SHP77 (cell line): ENCODE data around the gene CD36.

Experiments used
- DNase-seq, 2 experiments: peaks; one replicate each; lab custom pipeline; 2025; lab: John Stamatoyannopoulos, UW

The CD36 gene

DNA sequence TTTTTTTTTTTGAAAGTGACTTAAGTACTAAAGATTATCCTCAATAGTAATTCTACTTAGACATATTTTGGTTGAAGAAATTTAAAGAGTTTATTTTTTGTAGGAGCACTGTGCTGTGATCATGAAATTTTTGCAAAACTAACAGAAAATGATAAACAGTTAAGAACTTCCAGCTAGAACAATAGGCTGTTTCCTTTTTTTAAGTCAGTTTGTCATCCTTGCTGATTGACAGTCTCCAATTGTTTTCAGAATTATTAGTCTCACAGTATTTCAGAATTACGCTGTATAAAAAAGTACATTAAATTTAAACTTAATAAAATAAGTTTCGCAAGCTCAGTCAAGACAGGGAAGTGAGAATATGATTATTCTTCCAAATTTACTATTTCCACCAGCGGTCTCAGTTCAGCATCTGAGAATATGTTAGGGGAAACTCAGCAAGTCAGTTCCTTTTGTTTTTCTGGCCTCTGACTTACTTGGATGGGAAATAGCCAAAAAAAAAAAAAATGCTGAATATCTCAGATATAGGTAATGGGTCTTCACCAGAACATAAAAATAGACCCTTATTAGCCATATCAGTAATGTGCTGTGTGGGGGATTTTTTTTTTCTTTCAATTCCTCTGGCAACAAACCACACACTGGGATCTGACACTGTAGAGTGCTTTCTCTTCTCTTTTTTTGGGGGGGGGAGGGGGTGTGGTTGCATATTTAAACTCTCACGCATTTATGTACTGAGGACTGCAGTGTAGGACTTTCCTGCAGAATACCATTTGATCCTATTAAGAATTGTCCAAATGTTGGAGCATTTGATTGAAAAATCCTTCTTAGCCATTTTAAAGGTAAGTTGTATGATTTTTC, at the start of gene CD36:
TSS of gene CD36 (plus strand) at position 732 of the 855 bp plus-strand sequence. CDS start 8,099 bp downstream, outside the sequence.
- DNase-seq, result no peak

DNA sequence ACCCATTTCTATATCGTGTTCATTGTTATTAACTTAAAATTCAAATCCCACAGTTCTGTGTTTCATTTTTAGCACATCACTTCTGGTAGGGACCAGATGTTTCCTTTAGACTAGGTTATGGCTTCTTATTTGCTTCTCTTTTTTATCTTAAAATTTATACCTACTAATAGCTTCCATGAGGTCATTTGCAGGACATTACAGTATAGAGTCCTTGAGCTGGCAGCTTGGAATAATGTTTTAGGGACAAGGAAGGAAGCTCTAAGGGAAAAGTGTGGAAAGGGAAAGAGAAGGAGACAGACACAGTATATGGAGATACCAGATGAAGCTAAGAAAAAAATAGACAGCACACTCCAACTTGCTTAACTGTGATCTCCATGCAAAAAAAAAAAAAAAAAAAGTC, 48.8 kb upstream of the CD36 start:
- DNase-seq, result no peak

DNA sequence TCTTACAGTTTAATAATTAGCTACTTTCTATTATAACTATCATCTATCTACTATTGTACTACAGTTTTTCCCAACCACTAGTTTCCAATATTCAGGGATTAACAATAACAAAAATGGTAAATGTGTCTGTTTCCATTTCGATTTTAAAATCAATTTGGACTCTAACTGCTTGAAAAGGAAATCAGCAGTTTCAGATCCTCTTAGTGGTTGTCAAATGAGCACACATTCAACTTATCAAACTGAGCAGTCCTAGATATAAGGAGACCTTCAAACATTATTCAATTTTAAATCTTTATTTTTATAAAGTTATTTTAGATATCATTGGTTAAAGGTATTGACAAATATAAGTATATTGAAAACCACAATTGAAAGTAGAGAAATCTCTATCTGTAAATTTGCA, 46.8 kb upstream of the CD36 start:
- no peak for DNase-seq

DNA sequence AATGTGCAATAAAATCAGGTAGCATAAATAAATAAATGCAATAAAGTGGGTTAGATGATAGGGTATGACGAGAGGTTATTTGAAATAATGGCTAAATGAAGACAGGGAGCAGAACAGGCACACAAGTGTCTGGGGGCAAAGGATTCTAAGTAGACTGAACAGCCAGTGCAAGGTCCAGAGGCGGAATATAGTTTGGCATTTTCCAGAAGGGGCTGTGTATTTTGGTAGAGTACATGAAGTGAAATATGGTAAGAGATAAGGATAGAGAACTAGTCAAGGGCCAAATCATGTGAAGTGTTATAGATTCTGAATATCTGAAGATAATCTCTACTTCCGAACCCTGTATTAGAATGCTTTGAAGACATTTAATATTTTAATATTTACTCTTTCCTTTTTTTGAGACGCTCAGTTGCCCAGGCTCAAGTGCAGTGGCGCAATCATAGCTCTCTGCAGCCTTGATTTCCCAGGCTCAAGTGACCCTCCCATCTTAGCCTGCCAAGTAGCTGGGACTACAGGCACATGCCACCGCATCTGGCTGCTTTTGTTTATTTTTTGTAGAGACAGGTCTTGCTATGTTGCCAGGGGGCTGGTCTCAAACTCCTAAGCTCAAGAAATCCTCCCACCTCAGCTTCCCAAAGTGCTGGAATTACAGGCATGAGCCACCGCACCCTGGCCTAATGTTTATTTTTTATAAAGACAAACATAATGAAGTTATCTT, 44.4 kb upstream of the CD36 start:
- no peak for DNase-seq

DNA sequence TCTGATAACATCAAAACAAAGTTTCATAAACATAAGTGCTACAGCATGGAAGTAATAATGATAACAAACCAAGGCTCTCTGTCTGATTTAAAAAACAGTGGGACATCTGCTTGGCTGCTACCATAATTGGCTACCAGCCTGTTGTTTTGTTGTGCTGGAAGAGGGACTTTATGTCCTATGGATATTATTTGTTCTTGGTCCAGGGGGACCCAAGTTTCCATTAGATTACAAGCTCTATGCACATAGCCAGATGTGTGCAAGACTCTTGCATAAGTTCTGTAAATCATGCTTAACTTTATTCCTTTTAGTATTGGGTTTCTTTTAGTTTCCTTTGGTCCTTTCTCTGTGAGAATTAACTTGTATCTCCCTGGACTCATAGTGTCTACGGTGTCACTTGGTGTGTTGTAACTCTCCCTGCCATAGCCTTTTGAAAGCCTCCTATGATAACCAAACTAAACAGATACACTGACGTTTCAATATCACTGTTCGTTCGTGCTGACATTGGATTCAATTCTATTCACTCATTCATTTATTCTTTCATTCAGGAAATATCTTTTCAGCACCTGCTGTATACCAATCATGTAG, 41.4 kb upstream of the CD36 start:
- DNase-seq, result no peak

DNA sequence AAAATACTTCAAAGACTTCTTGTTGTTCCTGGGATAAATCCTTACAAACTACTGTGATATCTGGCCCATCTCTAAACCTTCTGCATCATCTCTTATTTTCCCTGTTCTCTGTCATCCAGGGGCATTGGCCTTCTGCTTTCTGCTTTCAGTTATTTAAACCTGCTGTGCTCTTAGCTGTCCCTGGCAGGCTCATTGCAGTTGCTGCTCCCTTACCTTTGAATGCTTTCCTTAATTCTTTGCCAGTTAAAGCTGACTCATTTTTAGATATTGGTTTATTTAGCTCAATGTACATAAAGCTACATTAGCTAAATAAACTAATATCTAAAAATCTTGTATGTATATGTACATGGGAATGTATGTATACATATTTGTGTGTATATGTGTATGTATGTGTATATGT, 40.6 kb upstream of the CD36 start:
- no peak for DNase-seq

DNA sequence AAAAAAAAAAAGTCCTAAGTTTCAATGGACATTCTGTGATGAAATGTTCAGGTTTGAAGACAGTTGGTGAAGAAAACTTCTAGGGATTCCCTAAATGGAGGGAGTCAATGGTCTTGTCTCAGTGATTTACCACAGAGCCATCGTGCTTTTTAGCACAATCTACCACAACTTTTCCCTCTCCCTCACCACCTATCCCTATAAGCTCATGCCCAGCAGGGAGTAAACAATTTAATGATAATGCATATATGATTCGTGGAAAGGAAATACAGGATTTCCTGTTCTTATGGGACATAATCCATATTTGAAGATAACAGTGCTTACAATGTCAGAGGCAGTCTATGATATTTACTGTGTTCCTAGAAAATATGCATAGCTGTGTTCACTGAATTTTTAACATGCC, 38.4 kb upstream of the CD36 start:
- DNase-seq, result no peak

DNA sequence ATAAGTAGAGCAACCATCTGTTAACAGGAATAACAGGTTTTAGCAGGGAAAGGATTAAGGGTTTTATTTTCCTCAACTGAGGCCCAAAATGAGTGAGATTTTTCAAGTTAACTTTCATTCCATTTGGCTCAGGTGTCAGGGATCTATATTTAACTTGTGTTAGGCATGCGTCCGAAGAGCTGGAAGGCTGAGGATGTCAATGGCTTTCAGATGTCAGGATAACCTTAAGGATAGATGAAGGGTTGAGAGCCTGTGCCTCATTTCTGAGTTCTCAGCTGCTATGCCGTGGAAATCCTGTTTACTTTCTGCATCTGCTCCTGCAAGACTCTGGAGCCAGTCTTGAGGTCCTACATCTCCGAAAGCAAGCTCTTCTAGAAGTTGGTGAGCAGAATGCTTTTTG, 36.4 kb upstream of the CD36 start:
- no peak for DNase-seq

DNA sequence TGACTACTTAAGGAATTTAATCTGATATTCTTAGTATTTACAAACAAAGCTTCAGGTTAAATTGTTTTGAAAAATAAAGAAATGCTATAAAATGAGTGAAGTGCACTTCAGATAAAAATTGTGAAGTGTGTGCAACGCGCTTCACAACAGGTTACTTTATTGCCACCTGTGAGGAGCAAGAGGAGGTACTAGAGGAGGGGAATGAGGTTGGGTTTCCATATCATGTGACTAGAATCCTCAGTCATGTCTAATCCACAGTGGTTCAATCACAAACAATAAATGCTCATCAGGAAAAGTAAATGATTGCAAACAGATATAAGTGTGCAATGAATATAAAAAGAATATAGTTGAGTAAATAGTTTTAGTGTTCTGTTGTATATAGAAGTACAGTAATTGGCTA, 34.5 kb upstream of the CD36 start:
- DNase-seq, result no peak

DNA sequence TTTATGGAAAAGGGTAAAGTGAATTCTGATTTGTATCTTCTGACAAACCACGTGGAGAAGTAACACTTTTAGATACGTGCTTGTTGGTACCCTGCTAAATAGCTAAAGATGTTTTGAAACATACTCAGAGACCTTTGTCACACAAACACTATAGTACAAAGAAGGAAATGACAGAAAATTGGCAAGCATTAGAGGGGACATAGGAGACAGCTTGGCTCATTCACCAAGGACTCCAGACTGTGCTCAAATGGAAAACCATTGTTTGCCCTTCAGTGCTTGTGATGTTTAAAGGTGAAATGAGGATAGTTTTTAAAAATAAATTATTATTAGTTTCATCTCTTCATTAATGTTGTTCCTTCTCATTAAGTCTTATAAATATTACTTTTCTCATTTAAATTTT, 34.0 kb upstream of the CD36 start:
- DNase-seq, result no peak

DNA sequence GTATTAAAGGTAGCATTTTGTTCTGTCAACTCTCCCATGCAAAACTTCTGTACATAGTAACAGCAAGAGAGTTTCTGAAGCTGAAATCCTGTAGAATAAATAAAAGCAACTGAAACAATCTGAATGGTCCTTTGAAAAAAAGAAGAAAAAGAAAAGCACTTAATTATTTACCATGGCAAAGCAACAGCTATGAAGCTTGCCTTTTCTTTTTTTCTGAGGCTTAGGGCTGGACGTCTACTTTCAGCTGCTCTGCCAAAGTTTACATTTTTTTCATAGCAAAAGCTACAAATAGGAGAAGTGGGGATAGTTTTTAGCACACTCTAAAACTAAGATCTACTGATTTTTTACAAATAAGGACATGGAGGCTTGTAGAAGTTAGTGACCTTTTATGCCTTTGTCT, 31.3 kb upstream of the CD36 start:
- no peak for DNase-seq

DNA sequence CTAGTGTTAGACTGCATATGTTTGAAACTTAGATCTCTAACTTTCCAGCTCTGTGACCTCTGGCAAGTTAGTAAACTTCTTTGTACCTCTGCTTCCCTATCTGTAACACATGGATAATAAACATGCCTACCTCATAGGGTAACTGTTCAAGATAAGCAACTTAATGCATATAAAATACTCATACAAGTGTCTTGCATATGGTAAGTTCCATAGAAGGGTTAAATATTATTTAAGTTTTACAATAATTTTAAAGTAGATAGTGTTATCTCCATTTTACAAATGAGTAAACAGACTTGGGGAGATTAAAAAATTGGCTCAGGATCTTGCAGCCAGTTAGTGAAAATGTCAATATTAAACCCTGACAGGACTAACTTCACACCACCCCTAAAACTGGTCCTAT, 30.1 kb upstream of the CD36 start:
- DNase-seq, result no peak

DNA sequence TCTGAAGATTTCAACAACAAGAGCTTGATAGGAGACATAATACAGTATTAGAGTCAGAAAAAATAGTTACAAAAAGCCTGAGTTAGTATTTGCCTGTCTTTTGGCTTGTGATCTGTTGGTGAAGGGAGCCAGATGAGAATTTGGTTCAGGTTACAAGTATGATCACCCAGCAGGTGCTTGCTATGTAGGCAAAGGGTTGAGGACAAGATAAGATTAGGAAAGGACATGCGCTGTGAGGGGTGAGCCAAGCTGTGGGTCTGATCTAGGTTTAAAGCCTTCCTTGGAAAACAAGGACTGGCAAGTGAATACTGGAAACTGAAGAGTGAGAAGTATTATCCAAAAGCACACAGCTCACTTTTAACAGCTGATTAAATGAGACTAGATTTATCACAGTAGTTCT, 28.7 kb upstream of the CD36 start:
- no peak for DNase-seq

DNA sequence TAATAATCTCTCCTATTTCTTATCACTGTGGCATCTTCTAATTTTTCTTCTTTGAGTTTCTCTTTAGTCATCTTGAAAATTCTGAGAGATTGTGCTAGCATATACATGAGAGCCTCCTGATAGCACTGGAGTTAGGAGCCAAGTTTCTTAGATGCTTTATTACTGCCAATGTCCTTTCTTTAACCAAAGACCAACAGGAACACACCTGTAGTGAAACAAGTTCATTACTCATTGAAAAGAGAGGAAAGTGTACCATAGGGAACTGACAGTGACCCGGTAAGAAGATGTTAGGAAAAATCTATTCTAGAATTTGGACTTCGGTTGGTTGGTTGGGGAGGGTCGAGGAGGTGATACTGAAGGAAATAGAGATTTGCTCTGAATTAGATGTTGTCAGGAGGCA, 27.1 kb upstream of the CD36 start:
- no peak for DNase-seq

DNA sequence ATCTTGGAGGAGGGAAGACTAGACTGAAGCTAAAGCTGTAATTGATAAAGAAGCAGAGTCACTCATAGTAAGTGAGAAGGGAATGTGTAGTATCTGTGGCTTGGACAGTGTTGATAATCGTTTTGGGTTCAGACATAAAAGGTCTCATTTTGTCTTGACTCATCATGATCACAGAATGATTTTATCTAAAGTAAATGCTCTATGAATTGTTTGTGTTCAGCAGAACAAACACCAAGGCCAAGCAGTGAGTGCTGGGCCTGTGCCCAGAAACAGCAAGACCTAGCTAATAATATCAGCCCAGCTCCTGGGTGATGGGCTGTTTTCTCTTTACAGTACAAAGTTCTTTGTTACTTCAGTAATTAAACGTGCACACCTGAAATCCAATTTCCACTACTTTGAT, 26.7 kb upstream of the CD36 start:
- DNase-seq, result peak; percentile 5 to 14

DNA sequence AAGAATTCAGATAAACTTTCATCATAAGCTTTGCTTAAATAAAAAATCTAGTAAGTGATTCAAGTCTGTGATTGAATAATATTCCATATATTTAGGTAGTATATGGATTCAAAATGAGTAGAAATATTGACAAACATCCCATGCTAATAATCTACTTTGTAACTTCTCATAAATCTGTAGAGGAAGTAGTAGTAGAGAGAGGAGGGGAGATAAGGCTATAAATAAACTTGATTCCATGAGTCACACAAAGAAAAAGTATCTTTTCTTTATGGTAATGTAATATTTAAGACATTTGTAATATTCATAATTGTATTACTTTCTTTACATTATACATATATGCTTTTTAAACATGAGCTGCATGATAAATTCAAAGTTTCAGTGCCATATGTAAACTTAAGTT, 25.6 kb upstream of the CD36 start:
- DNase-seq, result no peak

DNA sequence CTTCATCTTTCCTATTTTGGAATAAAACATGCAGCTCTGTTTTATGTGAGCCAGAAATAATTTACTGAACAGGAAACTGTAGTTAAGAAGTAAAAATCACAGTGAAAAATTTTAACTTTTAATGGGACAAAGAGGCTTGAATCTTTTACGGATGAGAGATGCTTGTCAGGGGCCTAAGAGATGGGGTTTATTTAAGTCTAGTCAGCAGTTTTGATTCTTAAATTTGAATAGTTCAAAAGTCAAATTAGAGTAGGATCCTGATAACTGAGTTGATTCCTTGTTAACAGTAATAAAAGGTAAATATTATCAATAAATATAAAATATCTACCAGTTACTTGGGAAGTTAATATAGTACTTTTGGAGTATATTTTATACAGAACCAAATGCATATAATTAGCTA, 24.9 kb upstream of the CD36 start:
- DNase-seq, result no peak

DNA sequence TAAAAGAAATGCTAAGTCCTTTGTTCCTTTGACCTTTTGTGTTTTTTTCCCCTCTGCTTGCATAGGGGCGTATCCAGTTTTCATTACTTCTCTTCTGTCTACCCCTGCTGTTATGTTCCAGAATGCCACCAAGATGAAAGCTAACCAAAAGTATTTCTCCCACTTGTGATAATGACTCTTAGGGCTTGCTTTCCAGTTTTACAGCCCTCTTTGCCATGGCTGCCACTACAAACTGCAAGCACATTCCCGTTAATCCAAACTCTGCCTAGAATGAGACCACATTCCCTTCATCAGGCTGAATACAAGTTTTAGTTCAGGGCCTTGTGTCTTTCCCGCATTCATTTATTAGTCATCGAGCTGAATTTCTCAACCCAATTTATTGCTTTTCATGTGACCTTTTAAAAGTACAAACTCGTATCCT, 23.6 kb upstream of the CD36 start:
- no peak for DNase-seq

DNA sequence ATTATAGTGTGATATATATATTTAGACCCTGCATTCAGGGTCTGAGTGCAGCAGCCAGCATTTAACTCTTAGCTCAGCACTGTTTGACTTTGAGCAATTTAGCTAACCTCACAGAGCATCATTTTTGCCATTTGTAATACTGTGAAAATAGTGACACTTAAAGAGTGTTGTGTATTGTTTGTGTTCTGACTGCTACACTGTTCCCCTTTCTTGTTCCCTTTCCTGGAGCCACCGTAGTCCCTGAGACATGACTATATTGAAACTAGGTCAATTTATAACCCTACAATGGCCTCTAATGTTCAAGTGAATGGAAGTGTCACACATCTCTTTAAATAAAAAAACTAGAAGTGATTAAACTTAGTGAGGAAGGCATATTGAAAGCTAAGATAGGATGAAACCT, 20.3 kb upstream of the CD36 start:
- DNase-seq, result no peak

DNA sequence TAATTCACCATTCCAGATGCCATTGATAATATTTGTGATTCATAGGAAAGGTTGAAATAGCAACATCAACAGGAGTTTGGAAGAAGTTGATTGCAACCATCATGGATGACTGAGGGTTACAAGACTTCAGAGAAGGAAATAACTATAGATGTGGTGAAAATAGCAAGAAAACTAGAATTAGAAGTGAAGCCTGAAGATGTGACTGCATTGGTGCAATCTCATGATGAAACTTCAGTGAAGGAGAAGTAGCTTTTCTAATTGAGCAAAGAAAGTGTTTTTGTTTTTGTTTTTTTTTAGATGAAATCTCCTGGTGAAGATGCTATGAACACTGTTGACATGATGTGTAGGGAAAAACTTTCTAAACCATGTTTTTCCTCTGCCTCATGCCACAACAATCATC, 18.7 kb upstream of the CD36 start:
- DNase-seq, result no peak

DNA sequence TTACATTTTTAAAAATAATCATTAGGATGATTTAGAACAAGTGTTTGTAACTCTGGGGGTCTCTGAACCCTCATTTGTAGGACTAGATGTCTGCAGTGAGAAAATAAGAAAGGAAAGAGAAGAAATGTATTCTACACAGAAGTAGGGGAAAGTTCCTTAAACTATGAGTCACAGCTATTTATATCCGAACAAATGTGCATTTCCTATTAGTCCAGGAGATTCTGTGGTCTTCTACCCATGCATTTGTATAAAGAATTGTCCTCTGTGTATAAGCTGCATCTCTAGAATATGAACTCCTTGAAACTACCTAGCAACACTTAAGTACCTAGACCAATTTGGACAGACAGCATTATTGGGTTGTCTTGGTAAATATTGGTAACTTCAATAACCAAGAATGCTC, 15.9 kb upstream of the CD36 start:
- DNase-seq, result no peak

DNA sequence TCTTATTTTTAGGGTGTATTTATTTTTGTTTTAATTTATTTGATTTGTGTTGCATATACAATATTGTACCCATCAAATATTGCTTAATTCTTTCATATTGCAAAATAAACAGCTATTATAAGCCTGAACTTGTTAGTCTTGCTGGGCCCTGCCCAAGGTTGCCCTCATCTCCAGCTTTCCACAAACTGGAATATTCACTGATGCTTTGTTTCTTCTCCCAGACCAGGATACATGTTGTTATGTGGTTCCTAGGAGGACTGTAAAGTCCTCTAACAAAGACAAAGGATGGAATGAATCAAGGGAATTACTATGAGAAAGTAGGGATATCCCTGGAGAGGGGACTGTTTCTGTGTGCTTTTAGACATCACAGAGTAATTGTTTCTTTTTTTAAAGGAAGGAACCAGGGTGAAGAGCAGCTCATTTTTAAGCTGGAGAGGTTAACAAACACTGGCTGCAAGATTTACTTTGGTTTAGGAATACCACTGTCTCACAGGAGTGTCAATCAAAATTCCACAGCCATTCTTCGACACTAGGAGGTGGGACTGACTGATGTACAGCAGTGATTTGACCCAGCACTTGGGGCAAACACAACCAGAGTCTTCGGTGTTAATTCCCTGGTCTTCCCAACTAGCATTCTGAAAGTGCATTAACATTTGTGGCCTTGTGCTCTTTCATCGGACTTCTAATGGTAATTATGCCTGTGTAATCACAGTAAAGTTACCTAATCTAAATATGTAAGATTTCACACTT, 14.8 kb upstream of the CD36 start:
- DNase-seq, result no peak

DNA sequence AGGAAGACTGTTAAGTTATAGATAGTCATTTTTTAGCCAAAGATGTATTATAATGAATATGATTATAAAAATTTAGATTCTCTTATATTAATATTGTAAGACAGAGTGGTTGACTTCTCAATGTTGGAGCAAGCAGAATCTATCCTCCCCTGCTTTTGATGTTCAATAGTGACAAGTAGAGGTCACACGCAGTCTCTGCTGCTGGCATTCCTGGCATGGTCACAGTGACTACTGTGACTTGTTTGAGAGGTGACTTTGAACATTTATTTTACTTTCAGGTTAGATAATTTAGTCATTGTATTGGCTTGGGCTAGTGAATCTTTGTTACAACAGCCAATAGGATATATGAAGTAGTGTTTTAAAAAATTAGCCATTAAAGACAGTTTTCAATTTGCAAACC, 13.7 kb upstream of the CD36 start:
- DNase-seq, result no peak
